ENCODE results near the gene SMIM38.

DNA sequence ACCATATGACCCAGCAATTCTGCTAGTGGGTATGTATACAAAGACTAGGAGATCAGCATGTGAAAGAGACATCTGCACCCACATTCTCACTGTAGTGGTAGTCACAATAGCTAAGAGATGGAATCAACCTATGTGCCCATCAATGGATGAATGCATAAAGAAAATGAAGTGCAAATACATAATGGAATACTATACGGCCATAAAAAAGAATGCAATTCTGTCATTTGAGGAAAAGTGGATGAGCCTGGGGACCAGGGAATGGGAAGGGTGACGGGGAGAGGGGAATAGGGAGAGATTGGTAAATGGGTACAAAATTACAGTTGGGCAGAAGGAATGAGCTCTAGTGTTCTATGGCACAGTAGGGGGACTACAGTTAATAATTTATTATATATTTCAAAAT is 26.7 kb upstream of the SMIM38 start:
- no peak for TF ChIP-seq POLR2A (IDR thresholded peaks at IDR 0.05)
- TF ChIP-seq, protein P1, sequence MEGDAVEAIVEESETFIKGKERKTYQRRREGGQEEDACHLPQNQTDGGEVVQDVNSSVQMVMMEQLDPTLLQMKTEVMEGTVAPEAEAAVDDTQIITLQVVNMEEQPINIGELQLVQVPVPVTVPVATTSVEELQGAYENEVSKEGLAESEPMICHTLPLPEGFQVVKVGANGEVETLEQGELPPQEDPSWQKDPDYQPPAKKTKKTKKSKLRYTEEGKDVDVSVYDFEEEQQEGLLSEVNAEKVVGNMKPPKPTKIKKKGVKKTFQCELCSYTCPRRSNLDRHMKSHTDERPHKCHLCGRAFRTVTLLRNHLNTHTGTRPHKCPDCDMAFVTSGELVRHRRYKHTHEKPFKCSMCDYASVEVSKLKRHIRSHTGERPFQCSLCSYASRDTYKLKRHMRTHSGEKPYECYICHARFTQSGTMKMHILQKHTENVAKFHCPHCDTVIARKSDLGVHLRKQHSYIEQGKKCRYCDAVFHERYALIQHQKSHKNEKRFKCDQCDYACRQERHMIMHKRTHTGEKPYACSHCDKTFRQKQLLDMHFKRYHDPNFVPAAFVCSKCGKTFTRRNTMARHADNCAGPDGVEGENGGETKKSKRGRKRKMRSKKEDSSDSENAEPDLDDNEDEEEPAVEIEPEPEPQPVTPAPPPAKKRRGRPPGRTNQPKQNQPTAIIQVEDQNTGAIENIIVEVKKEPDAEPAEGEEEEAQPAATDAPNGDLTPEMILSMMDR (IDR thresholded peaks at IDR 0.05), result no peak
- TF ChIP-seq POLR2AphosphoS5 (IDR thresholded peaks at IDR 0.05), result no peak

Data from breast epithelium (tissue), 3 donors.